CD4-positive, alpha-beta T cell treated with Interleukin-10 for 1 hour (primary cell): Measurements from ENCODE around the gene ELOVL3.
"Not testable (repeated sequence)": the region's sequence is repeated elsewhere in the genome, so short reads cannot be mapped to it uniquely, and the experiment has no call there.

ENCODE experiments used
- DNase-seq: peaks from one replicate; pipeline ENCODE4 v3.0.0-alpha.2; 2020

ELOVL3 gene, protein sequence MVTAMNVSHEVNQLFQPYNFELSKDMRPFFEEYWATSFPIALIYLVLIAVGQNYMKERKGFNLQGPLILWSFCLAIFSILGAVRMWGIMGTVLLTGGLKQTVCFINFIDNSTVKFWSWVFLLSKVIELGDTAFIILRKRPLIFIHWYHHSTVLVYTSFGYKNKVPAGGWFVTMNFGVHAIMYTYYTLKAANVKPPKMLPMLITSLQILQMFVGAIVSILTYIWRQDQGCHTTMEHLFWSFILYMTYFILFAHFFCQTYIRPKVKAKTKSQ

GRCh38 chr10:102225646-102226541 lies at the start of gene ELOVL3:
ELOVL3 (plus strand) TSS chr10:102226299; CDS start chr10:102226549, 250 bp downstream.
- DNase-seq: peak; percentile 92

DNA sequence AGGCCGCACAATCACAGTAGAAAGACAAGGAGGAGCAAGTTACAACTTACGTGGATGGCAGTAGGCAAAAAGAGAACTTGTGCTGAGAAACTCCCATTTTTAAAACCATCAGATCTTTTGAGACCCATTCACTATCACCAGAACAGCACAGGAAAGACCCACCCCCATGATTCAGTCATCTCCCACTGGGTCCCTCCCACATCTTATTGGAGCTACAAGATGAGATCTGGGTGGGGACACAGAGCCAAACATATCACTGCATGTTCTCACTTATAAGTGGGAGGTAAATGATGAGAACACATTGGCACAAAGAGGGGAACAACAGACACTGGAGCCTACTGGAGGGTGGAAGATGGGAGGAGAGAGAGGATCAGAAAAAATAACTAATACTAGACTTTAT lies 41.5 kb upstream of the ELOVL3 start:
- DNase-seq: no peak

DNA sequence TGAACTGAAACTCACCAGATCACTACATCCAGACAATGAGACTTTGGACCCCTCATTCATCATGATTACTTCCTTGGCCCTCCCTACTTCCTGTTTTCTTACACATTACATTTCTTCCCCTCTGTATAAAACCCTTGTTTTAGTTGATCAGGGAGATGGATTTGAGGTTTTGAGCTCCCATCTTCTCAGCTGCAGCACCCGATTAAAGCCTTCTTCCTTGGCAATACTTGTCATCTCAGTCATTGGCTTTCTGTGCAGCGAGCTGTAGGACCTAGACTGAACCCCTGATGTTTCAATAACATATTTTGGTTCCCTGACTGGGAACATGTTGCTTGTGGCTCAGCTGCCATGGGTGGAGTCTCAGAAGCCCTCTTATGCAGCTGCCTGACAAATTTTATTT lies 40.8 kb upstream of the ELOVL3 start:
- no peak for DNase-seq

DNA sequence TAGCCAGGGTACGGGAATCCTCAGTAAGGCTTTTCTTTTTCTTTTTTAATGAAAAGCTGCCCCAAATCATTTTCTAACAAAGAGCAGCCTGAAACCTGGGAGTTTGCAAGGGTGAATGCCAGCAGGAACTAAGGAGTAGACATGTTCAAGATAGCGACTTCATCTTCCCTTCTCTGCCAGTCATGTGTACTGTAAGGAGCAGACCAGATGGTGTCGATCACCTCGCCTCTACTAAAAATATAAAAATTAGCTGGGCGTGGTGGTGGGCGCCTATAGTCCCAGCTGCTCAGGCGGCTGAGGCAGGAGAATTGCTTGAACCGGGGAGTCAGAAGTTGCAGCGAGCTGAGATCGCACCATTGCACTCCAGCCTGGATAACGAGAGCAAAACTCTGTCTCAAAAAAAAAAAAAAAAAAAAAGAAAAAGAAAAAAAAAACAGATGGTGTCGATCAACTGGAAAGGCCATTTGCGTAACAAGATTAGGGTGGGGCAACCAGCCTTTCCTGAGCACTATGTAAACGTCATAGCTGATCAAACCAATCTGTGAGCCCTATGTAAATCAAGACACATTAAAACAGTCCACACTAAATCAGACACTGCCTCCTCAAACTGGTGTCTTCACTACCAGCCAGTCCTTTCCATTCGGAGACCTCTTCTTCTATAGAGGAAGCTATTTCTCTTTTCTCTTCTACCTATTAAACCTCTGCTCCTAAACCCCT lies 40.1 kb upstream of the ELOVL3 start:
- no peak for DNase-seq

GRCh38 chr10:102188298-102188940 lies 37.7 kb upstream of the ELOVL3 start:
- DNase-seq: no peak

- DNase-seq: peak; percentile 24
These were observed 36.9 kb upstream of the ELOVL3 start for GRCh38 chr10:102188941-102189898.

DNA sequence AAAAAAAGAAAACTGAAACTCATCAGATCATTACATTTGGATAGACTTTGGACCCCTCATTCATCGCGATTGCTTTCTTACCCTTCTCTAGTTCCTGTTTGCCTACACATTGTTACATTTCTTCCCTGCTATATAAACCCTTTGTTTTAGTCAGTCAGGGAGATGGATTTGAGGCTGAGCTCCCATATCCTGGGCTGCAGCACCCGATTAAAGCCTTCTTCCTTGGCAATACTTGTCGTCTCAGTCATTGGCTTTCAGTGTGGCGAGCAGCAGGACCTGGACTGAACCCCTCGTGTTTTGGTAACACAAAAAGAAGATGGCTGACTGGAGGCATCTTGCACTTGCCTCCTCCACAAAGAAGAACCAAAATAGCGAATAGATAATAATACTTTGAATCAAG lies 34.1 kb upstream of the ELOVL3 start:
- DNase-seq: no peak

DNA sequence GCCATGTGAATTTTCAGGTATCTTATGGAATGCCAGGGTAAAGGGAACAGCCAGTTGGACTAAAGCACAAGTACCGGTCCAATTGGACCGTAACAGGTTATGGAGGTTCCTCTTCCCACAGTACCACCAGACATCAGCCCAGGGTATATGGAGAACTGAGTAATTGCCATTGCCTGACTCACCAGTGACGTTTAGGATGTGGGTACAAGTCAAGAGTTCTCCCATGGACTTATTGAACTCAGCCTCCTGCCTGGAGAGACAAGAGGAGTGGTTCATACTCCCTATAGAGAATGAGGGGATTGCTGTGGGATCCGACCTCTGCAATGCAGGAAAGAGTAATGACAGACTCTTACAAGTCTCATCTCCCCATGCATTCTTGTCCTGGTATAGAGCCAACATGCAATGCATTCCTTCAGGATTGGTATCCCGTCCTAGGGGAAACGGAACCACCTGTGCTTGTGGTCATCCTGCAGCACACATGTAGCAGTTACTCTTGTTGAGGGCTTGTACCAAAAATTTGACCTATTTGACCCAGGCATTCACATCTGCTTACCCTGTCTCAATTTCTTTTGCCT lies 30.7 kb upstream of the ELOVL3 start:
- DNase-seq: no peak

DNA sequence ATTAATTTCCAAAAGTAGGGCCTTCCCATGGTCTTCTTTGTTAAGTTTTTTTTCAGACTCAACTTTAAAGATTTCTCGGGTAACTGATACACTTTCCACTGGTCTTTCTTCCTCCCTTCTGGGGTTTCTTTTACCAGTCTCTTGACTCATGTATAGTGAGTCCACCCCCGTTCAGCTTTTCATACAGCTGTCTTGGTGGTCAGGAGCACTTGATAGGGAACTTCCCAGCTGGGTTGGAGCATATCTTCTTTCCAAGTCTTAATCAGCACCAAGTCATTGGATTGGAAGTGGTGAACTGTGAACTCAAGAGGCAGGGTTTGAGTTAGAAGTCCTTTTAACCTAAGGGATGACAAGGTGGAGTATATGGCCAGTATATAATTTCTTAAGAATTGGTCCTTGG lies 29.2 kb upstream of the ELOVL3 start:
- DNase-seq: no peak

- no peak for DNase-seq
These were observed 28.1 kb upstream of the ELOVL3 start for GRCh38 chr10:102198027-102198426.

DNA sequence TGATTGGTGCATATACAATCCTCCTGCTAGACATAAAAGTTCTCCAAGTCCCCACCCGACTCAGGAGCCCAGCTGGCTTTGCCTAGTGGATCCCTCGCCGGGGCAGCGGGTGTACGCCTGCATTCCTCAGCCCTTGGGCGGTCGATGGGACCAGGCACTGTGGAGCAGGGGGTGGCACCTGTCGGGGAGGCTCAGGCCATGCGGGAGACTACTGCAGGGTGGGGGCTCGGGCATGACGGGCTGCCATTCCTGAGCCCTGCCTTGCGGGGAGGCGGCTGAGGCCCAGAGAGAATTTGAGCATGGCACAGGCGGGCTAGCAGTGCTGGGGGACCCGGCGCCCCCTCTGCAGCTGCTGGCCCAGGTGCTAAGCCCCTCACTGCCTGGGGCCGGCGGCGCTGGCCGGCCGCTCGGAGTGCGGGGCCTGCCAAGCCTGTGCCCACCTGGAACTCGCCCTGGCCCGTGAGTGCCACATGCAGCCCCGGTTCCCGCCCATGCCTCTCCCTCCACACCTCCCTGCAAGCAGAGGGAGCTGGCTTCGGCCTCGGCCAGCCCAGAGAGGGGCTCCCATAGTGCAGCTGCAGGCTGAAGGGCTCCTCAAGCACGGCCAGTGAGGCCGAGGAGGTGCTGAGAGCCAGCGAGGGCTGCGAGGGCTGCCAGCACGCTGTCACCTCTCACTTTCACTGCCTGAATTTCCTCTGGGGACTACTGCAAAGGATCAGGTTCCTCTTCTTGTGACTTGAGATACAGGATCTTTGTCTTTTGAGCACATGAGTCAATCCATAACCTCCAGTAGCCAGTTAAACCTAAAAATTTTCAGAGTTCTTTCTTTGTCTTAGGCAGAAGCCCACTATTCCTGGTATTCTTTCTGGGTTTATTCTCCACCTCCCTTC lies 25.1 kb upstream of the ELOVL3 start:
- no peak for DNase-seq

GRCh38 chr10:102202386-102202785 lies 23.7 kb upstream of the ELOVL3 start:
- DNase-seq: no peak

DNA sequence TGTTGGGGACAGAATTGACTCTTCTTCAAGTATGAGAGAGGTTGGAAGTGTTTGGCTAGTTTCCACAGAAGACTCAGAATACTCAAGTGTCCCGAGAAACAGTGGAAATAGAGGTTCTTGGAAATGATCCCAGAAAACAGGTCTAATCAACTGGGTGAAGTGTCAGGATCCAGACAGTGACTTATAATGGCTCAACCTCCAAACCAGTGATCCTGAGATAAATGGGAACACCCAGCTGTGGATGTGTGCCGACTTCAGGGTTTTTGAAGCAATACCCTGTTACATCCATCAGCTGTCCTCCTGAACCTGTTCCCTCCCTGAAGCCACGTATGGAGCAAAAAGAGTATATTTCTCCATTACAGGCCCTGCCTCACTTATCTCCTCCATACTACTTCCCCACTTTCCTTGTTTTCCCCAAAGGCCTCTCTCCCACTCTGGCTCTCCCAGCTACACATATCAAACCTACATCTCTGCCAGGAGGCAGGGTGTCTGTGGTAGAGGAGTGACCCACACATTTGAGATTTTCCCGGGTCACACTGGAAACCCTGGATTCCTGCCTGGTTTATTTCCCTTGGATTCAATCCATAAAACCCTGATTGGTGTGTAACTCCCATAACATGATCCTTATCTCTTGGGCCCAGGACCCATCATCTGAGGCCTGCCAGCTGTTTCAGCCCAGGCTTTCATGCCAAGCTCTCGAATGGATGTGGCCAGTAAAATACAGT lies 17.6 kb upstream of the ELOVL3 start:
- no peak for DNase-seq

DNA sequence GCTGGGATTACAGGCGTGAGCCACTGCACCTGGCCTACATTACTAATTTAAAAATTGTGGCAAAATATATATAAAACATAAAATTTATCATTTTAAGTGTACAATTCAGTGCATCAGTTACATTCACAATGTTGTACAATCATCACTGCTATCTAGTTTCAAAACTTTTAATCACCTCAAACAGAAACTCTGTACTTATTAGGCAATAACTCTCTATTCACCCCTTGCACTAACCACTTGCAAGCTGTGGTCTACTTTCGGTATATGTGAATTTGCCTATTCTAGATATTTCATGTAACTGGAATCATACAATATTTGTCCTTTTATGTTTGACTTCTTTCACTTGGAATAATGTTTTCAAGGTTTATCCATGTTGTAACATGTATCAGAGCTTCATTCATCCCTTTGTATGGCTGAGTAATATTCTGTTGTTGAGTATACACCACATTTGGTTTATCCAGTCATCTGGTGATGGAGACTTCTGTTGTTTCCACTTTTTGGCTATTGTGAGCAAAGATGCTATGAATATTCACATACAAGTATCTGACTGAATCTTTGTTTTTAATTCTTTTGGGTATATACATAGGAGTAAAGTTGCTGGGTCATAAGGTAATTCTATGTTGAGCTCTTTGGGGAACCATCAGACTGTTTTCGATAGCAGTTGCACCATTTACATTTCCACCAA lies 14.3 kb upstream of the ELOVL3 start:
- DNase-seq: no peak

- not testable (repeated sequence) for DNase-seq
These were observed 12.5 kb upstream of the ELOVL3 start for GRCh38 chr10:102213599-102213998.

- DNase-seq: no peak
These were observed 6.7 kb upstream of the ELOVL3 start for GRCh38 chr10:102219370-102219769.

DNA sequence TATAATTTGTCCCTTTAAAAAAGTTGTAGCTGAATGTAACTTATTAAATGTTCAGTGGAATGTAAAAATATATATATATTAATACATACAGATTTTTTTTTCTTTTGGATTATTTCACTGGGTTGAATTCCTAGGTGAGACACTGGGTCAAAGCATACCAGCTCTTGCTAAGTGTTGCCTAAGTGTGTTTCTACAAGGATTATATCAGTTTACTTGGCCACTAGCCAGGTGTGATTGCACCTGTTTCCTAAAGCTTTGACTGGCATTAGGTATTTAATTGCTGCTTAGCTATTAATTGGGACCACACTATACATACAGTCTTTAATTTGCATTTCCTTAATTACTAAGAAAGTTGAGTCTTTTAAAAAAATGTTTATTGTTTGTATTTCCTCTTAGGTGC lies 5.5 kb upstream of the ELOVL3 start:
- no peak for DNase-seq

DNA sequence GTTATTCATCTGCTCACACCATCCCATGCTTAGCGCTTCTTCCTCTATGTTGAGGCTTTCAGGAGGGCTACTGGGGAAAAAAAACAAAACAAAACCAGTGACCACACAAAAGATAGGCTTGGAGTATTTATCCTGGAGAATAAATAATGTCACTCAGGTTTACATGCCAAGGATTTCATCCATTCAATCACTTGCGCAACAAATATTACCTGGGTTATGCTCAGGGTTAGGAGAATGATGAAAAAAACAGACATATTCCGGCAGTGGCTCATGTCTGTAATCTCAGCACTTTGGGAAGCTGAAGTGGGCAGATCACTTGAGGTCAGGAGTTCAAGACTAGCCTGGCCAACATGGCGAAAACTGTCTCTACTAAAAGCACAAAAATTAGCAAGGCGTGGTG lies 3.3 kb upstream of the ELOVL3 start:
- DNase-seq: no peak

- DNase-seq: no peak
These were observed 407 bp downstream of the ELOVL3 start for GRCh38 chr10:102226542-102226870.
